GM21381 (cell line): ENCODE measurements around the gene MAML2.

Source experiments
- ATAC-seq: cut with Tn5 transposase; IDR thresholded peaks from one replicate; pipeline ENCODE4 v1.9.1; 2021; ENCODE audit warnings: mild to moderate bottlenecking, moderate library complexity; ENCODE audit not compliant: unreplicated experiment

MAML2 gene

DNA sequence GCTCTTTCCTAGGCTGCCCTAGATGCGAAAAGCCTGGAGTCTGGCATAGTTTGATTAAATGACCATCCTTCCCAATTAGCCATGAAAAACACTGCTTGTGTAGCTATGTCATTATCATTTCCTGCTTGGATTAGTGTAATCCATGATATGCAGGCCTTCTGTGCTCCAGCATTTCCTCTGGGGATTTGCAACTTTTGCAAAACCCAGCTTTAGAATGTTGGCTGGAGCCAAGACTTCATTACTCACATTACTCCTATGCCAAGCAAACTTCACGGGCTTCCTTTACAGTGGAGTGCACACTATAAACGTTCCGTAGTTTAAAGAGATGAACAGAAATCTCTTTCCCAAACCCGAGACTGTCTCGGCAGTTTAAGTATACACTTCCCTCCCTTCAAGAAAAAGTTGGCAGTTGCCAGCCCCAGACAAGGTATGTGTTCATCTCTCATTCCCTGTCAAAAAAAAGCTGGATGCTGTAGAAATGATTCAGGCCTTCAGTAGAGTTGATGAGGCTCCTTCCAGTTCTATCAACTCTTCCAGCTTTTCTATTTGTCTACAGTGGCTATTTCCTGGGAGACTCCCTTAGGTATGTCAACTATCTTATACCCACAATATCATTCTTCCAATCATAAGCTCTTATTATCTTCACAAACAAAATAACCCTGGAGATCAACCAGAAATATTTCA, 180.0 kb downstream of the MAML2 start:
- ATAC-seq, result no peak

- ATAC-seq, result no peak
Measured at GRCh38 chr11:96161307-96162089, 181.5 kb downstream of the MAML2 start.

GRCh38 chr11:96160732-96161306, 182.2 kb downstream of the MAML2 start:
- no peak for ATAC-seq

- ATAC-seq, result no peak
Measured at GRCh38 chr11:96159968-96160367, 183.0 kb downstream of the MAML2 start.

GRCh38 chr11:96158126-96158525, 184.9 kb downstream of the MAML2 start:
- ATAC-seq, result no peak

DNA sequence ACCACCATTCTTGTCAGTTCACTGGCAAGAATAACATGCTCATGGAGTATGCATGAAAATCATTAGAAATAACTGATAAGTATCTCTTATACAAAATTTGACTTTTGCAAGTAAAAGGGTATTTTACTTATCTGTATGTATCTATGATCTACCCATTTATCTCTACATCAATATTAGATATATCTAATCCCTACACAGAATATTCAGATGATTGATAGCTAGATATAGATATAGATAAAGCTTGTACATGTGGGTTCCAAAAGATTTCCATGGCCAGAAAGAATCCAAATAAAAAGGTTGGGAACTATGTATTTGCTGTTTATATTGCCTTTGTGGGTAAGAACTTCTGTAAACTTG, 185.5 kb downstream of the MAML2 start:
- no peak for ATAC-seq

GRCh38 chr11:96156379-96156722, 186.6 kb downstream of the MAML2 start:
- no peak for ATAC-seq

DNA sequence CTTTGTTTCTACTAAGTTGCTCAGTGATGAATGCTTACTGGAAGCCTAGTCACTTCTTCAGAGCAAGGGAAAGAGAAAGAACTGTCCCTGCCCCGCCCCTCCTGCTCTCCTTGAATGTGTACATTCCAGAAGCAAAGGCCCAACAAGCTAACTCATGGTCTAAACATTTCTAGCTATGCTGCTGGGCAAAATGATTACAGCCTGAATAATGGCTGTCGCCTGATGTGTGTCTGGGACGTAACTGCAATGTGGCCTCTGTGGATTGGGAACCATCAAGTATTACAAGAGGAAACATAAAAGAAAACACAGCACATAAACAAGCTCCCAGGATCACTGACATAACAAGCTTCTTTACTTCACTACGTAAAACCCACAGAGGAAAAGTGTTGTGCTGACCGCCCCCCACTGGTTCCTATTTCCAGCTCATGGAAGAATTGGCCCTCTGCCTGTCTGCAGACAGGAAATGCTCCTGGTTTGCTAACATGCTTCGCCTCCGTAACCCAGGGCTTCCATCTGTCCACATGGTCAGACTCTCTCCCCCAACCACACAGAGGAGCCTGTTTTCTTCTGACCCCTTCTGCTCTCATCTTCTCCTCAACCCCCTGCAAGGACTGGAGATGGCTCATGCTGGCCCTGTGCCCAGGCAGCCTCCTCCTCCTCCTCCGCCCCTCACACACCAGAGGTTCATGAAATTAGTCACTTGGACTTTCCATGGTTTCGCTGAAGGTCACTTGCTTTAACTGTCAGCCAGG, 187.2 kb downstream of the MAML2 start:
- peak; percentile 48 for ATAC-seq

DNA sequence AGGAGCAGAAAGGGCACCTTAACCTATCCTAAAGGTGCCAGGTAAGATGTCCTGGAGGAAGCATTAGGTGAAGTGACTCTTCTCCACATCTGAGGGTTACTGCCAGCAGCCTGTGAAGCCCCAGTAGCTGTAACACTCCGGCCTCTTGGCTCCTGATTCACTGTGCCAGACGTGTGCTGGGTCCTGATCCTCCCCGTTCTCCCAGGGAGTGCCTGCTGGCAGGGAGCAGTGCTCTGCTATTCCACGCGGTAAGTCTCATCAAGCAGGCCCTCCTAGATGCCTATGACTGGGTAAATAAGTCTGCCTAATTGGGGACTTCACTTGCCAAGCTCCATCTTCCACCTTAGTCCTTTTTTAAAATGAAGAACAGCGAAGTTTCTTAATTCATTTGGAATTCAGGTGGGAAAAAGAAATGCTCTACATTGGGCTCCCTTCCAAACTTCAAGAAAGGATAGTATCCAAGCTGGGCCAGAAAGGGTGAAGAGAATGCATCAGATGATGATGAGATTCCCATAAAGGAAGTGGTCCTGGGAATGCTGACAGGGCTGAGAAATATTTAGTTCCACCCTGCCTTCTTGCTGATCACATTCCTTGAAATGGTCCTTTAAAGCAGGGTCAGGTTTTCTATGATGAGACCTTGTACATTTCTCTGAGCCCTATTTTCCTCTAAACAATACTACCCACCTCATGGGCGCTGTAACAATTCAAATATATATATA, 188.0 kb downstream of the MAML2 start:
- no peak for ATAC-seq

DNA sequence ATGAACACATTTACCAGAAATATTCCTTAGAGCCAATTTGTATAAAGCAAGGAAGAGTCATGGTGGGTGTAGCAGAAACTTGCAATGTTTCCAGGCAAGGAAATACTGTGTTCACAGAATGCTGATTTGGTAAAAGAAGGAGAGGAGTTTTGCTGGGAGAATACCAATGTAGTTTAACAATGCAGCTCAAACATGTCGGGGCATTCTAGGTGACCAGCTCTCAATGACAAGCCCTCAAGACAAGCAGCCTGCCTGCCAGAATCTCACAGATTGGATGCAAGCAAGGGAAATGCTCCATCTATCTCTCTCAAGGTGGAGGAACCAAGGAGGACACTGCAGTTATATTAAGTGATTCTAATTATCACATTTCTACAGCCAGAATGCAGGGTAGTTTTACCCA, 190.4 kb downstream of the MAML2 start:
- no peak for ATAC-seq

DNA sequence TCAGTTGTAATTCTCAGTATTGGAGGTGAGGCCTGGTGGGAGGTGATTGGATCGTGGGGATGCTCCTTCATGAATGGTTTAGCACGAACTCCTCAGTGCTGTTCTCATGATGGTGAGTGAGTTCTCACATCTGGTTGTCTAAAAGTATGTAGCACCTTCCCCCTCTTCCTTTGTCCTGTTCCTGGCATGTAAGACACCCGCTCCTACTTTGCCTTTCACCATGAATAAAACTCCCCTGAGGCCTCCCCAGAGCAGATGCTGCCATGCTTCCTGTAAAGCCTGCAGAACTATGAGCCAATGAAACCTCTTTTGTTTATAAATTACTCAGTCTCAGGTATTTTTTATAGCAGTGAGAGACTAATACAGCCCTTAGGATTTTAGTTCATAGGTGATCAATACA, 191.5 kb downstream of the MAML2 start:
- ATAC-seq, result no peak

GRCh38 chr11:96150609-96151008, 192.4 kb downstream of the MAML2 start:
- no peak for ATAC-seq

DNA sequence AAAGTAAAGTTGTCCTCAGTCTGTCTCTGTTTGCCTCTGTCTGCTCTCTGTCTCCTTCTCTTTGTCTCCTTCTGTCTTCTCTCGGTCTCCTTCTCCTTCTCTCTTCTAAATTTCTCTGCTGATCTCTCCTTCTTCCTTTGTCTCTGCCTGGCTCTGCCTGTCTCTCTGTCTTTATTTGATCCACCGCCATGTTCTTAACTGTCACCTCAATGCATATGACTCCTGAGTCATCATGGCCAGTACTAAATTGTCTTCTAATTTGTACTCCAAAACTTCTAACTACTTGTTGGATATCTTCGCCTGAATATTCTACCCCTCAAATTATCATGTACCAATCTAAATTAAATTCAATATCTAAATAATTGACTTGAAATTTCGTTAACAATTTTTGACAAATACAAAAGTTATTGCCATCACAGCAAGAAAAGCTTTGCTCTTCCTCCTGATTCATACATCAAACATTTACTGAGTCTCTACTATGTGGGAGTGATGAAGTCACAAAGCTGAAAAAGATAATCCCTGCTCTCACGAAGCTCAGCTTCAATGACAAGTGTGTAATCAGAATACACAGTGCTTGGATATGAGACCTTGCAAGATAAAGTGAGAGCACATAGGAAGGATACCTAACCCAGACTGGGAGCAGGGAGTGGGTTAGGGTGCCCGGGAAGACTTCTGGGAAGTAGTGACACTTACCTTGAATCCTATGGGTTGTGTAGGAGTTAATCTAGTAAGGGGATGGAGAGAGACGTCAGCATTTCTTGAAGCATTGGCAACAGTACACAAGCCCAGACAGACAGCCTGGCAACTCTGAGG, 193.0 kb downstream of the MAML2 start:
- ATAC-seq, result no peak

DNA sequence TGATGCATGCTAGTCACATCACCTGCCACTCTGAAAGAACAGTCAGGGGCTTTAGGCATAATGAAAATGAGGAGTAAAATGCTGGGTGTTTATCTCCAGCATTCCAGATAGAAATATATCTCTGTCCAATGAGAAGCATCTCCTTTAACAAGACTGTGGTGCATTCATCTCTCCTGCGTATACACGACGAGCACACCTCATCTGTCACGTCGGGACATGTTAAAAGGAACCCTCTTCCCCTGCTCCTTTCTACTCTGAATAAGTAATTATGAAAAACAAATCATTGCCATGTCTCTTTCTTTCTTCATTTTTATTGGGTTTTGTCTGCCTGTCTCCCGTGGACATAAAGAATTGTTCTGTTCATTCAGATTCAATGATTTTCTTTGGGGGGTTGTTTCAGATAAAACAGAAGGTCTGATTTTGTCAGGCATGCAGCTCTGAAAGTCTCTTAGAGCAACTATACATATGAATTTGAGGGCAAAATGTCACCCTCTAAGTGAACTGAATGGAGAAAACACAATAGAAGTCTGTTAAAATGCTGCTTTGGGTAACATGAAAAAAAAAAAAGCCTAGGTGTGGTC, 195.0 kb downstream of the MAML2 start:
- no peak for ATAC-seq

DNA sequence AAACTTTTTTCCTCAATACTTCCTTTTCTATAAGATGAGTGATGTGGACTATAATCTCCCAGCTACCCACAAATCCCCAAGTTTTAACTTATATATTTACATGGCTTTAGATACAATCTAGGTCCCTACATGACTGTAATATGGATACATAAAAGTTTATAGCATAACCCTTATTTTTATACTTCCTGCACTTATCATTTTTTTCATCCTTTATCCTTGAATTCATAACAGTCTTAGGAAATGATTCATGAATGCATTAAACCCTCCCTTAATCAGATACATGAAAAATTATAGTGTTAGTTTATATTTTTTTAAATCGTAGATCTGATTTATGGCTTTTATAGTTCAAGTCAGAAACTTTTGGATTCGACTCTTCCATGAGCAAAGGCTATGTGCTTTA, 195.8 kb downstream of the MAML2 start:
- ATAC-seq, result no peak

DNA sequence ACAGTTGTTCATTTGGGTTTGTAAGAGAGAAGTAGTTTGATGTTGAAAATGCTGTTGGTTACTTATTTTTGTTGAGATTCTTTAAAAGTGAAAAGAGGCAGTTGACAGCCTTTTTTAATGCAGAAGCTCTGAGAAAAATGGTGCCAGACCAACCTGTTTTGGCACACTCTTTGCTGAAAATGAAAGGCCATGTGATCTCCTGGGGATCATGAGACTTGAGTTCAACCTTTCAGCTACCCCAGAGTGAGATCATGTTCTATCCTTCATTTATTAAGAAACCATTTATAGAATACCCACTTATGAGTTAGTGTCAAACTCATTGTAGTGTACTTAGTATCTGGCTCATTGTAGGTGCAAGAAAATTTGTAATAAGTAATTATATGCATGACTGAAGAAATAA, 196.2 kb downstream of the MAML2 start:
- no peak for ATAC-seq

DNA sequence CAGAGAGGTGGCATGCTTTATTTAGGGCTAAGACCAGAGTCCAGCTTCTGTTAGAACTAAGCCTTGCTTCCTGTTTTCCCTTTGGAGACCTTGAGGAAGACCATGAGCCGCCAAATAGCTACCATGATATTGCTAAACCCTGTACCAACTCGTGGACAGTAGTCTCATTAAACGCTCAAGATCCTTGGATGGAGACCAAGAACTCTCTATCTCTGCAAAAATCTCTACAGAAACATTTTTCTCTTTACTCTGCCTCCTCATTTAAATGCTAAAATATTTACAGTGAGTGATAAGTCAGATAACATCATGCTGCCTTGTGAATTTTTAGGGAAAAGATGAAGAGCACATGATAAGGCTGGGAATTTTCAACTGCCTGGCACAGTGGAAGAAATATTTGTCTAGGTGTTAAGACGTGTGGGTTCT, 197.8 kb downstream of the MAML2 start:
- no peak for ATAC-seq

DNA sequence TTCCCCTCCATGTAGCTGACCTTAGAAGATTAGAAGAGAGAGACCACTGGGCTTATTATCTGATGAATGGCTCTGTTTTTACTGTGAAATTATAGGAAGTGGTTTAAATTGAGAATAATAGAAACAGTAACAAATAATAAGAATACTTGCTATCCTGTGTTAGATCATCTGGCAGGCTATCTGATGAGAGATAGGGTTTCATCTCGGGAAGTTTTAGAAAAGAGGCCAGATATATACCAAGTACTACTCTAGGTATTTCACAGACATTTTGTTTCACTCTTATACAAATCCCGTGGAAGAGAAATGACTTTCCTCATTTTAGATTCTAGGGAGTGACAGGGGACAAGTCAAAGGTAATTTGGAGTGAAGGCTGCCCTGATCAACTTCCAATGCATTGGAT, 198.4 kb downstream of the MAML2 start:
- no peak for ATAC-seq

- no peak for ATAC-seq
Measured at GRCh38 chr11:96143041-96143521, 199.9 kb downstream of the MAML2 start.

- ATAC-seq, result no peak
Measured at GRCh38 chr11:96141626-96142025, 201.4 kb downstream of the MAML2 start.
